ENCODE data around the gene ZNF892. TPM values are rescaled to one million over a fixed set of nuclear protein-coding genes. Genes with fewer than 3 reads are reported as not detected.
"Not testable (repeated sequence)": the region's sequence is repeated elsewhere in the genome, so short reads cannot be mapped to it uniquely, and the experiment has no call there.

The ZNF892 gene
- total RNA-seq, 1 experiment from 2014 or later = 4.6 TPM

DNA sequence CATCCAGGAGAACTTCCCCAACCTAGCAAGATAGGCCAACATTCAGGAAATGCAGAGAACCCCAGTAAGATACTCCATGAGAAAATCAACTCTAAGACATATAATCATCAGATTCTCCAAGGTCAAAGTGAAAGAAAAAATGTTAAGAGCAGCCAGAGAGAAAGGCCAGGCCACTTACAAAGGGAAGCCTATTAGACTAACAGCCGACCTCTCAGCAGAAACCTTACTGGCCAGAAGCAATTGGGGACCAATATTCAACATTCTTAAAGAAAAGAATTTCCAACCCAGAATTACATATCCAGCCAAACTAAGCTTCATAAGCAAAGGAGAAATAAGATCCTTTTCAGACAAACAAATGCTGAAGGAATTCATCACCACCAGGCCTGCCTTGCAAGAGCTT lies 34.8 kb downstream of the ZNF892 start:
- not testable (repeated sequence) for H3K4me3 ChIP-seq (ENCODE audit: insufficient read depth, low read depth, low read length); DNase-seq; H3K36me3 ChIP-seq (replicated peaks; ENCODE audit: control insufficient read depth, insufficient read depth, low read length); H3K27me3 ChIP-seq (ENCODE audit: control insufficient read depth, insufficient read depth, low read length)

Other genes with a start within 250 kb of the ZNF892 start
- gene MAL, start 181.8 kb upstream of the ZNF892 start, total RNA-seq (2014; rRNA removed; shearing (Covaris generic)) = 0.80 TPM in 1 of 2 replicates, not detected in the other
- gene MRPS5, start 85.7 kb upstream of the ZNF892 start, total RNA-seq (2014; rRNA removed; shearing (Covaris generic)) = 71.7 and 104 TPM in 2 replicates
- gene ZNF514, start 47.7 kb upstream of the ZNF892 start, total RNA-seq (2014; rRNA removed; shearing (Covaris generic)) = 5.2 and 11.4 TPM in 2 replicates
- gene ZNF2, start 41.7 kb upstream of the ZNF892 start, total RNA-seq (2014; rRNA removed; shearing (Covaris generic)) = 4.9 and 7.4 TPM in 2 replicates
- gene PROM2, start 66.9 kb downstream of the ZNF892 start, total RNA-seq (2014; rRNA removed; shearing (Covaris generic)) = 1.1 and 1.8 TPM in 2 replicates
- gene KCNIP3, start 89.8 kb downstream of the ZNF892 start, total RNA-seq (2014; rRNA removed; shearing (Covaris generic)) = 0.48 and 3.2 TPM in 2 replicates
- gene FAHD2A, start 195.2 kb downstream of the ZNF892 start, total RNA-seq (2014; rRNA removed; shearing (Covaris generic)) = 37.1 and 49.3 TPM in 2 replicates

Measured in H7 (cell line).